ENCODE measurements around the gene ANKRA2.

DNA sequence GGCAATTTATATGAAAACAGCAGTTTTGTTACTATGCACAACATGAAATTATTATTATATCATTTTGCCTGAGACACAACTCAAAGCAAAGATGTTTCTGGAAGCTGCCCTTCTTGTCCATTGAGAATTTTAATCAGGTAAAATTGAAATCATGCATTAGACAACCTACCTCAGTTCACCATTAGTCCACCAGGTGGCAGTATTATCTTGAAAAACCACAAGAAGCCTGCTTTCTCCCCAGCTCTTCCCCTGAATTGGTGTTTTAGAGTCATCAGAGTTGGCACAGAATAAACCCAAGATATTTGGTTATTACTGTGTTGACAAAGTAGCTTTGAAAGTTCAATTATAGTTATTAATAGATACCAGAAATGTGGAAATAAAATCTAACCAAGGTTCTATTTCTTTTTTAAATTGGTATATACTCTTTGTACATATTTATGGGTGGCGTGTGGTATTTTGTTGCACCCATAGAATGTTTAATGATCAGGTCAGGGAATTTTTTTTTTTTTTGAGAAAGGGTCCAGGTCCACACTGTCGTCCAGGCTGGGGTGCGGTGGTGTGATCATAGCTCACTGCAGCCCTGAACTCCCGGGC, 25.8 kb upstream of the ANKRA2 start:
- no peak for TF ChIP-seq HDGF (IDR thresholded peaks at IDR 0.05)
- TF ChIP-seq CTCF (IDR thresholded peaks at IDR 0.05 in 2 of 3, conservative IDR thresholded peaks at IDR 0.05 in 1 of 3; ENCODE audit: insufficient read depth in 2 of 3, low read depth in 1 of 3, low read length in 3 of 3): peak; percentile 65 to 87 (median 70)
- TF ChIP-seq HMG20B (CRISPR knock-in tag; IDR thresholded peaks at IDR 0.05): no peak
- TF ChIP-seq EP300 (IDR thresholded peaks at IDR 0.05; ENCODE audit: low read length): no peak
- no peak for TF ChIP-seq GTF3C2 (IDR thresholded peaks at IDR 0.05; ENCODE audit: borderline replicate concordance, extremely low read depth, insufficient read length)
- no peak for TF ChIP-seq YY1 (IDR thresholded peaks at IDR 0.05; ENCODE audit: borderline replicate concordance in 1 of 3, control insufficient read depth in 1 of 3, extremely low read depth in 1 of 3, insufficient read depth in 3 of 3, insufficient read length in 1 of 3, insufficient replicate concordance in 2 of 3, low read depth in 1 of 3, low read length in 2 of 3)
- no peak for TF ChIP-seq PTTG1 (tag; IDR thresholded peaks at IDR 0.05; ENCODE audit: low read depth)
- TF ChIP-seq MTF1 (CRISPR knock-in tag; IDR thresholded peaks at IDR 0.05; ENCODE audit: borderline replicate concordance): no peak
- TF ChIP-seq, protein P1, sequence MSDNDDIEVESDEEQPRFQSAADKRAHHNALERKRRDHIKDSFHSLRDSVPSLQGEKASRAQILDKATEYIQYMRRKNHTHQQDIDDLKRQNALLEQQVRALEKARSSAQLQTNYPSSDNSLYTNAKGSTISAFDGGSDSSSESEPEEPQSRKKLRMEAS (CRISPR knock-in tag; IDR thresholded peaks at IDR 0.05): no peak
- TF ChIP-seq CBFB (CRISPR knock-in tag; IDR thresholded peaks at IDR 0.05): no peak
- TF ChIP-seq E2F4 (CRISPR knock-in tag; IDR thresholded peaks at IDR 0.05; ENCODE audit: low read depth): no peak
